Activated CD8-positive, alpha-beta memory T cell treated with anti-CD3 and anti-CD28 coated beads for 24 hours (primary cell): ENCODE data around the gene KPNA6.
"Not testable (repeated sequence)": the region's sequence is repeated elsewhere in the genome, so short reads cannot be mapped to it uniquely, and the experiment has no call there.

Experiments
- DNase-seq: peaks from one replicate; pipeline ENCODE4 v3.0.0-alpha.2; 2020

Gene KPNA6

GRCh38 chr1:32143302-32143695 lies 35.4 kb downstream of the KPNA6 start:
- not testable (repeated sequence) for DNase-seq

GRCh38 chr1:32144033-32144432 lies 36.2 kb downstream of the KPNA6 start:
- no peak for DNase-seq

- DNase-seq, result not testable (repeated sequence)
Observed at GRCh38 chr1:32147799-32148198, 39.9 kb downstream of the KPNA6 start.

GRCh38 chr1:32150847-32151246 lies 43.0 kb downstream of the KPNA6 start:
- DNase-seq, result no peak

- DNase-seq, result no peak
Observed at GRCh38 chr1:32151319-32151787, 43.5 kb downstream of the KPNA6 start.

GRCh38 chr1:32159189-32159588 lies 51.3 kb downstream of the KPNA6 start:
- no peak for DNase-seq

- DNase-seq, result no peak
Observed at GRCh38 chr1:32163405-32163804, 55.5 kb downstream of the KPNA6 start.

GRCh38 chr1:32165633-32166032 lies 57.8 kb downstream of the KPNA6 start:
- not testable (repeated sequence) for DNase-seq

GRCh38 chr1:32170991-32171390 lies 63.1 kb downstream of the KPNA6 start:
- no peak for DNase-seq

GRCh38 chr1:32172621-32173245 lies 64.9 kb downstream of the KPNA6 start:
- DNase-seq, result no peak

- DNase-seq, result no peak
Observed at GRCh38 chr1:32178380-32179192, 70.7 kb downstream of the KPNA6 start.

- no peak for DNase-seq
Observed at GRCh38 chr1:32179193-32179442, 71.3 kb downstream of the KPNA6 start.

GRCh38 chr1:32179443-32180185 lies 71.8 kb downstream of the KPNA6 start, which contains the start of gene TXLNA:
Gene TXLNA, plus strand, starts transcription at chr1:32179675. Its CDS starts 671 bp downstream, at chr1:32180346.
- DNase-seq, result peak; percentile 96

GRCh38 chr1:32180186-32181060 lies 72.6 kb downstream of the KPNA6 start:
- DNase-seq, result peak; percentile 75

GRCh38 chr1:32181065-32181464 lies 73.2 kb downstream of the KPNA6 start:
- no peak for DNase-seq

- DNase-seq, result no peak
Observed at GRCh38 chr1:32181563-32181962, 73.7 kb downstream of the KPNA6 start.

- DNase-seq, result no peak
Observed at GRCh38 chr1:32182060-32182459, 74.2 kb downstream of the KPNA6 start.

GRCh38 chr1:32184650-32185049 lies 76.8 kb downstream of the KPNA6 start:
- DNase-seq, result no peak

GRCh38 chr1:32186077-32186476 lies 78.2 kb downstream of the KPNA6 start:
- no peak for DNase-seq

GRCh38 chr1:32186491-32186890 lies 78.6 kb downstream of the KPNA6 start:
- no peak for DNase-seq

GRCh38 chr1:32187850-32188249 lies 80.0 kb downstream of the KPNA6 start:
- DNase-seq, result no peak

GRCh38 chr1:32192220-32192948 lies 84.5 kb downstream of the KPNA6 start:
- DNase-seq, result no peak
